OCI-M1 (cell line): ENCODE results near the gene ORC3.
"Not testable (repeated sequence)": the region's sequence is repeated elsewhere in the genome, so short reads cannot be mapped to it uniquely, and the experiment has no call there.

Source experiments
- DNase-seq: peaks from one replicate; lab custom pipeline; 2025; lab: John Stamatoyannopoulos, UW

Gene ORC3

GRCh38 chr6:87697581-87698546 lies 107.9 kb downstream of the ORC3 start:
- DNase-seq, result peak; percentile 29

- peak; percentile 75 for DNase-seq
Measured at GRCh38 chr6:87698547-87699006, 108.6 kb downstream of the ORC3 start.

GRCh38 chr6:87699576-87699975 lies 109.6 kb downstream of the ORC3 start:
- DNase-seq, result no peak

- DNase-seq, result peak; percentile 91
Measured at GRCh38 chr6:87700397-87701343, 110.7 kb downstream of the ORC3 start.

GRCh38 chr6:87701344-87701675 lies 111.4 kb downstream of the ORC3 start:
- DNase-seq, result no peak

- peak; percentile 99 for DNase-seq
Measured at GRCh38 chr6:87701676-87702588, 112.0 kb downstream of the ORC3 start, which contains the start of gene AKIRIN2. Gene AKIRIN2, minus strand, starts transcription at chr6:87702233. Its CDS starts 549 bp downstream, at chr6:87701684.

GRCh38 chr6:87702589-87702945 lies 112.6 kb downstream of the ORC3 start:
- no peak for DNase-seq

- DNase-seq, result not testable (repeated sequence)
Measured at GRCh38 chr6:87703039-87703438, 113.1 kb downstream of the ORC3 start.

GRCh38 chr6:87705070-87705691 lies 115.2 kb downstream of the ORC3 start:
- peak; percentile 39 for DNase-seq

- no peak for DNase-seq
Measured at GRCh38 chr6:87706187-87706966, 116.4 kb downstream of the ORC3 start.

GRCh38 chr6:87708581-87709427 lies 118.9 kb downstream of the ORC3 start:
- DNase-seq, result not testable (repeated sequence)

- DNase-seq, result no peak
Measured at GRCh38 chr6:87710090-87710489, 120.2 kb downstream of the ORC3 start.

GRCh38 chr6:87712713-87713112 lies 122.8 kb downstream of the ORC3 start:
- DNase-seq, result not testable (repeated sequence)

- no peak for DNase-seq
Measured at GRCh38 chr6:87714093-87714842, 124.3 kb downstream of the ORC3 start.
